HCT116 (cell line): ENCODE data around the gene CYP3A5.

Experiments
- CEBPB ChIP-seq: IDR thresholded peaks from 2 replicates; pipeline ENCODE4 v1.6.1; 2012; ENCODE audit warnings: low read depth
- CTCF ChIP-seq, 3 experiments: fragments of 200-600 bp in 1 of 3; sonication (generic) in 1 of 3; IDR thresholded peaks in 2 of 3; conservative IDR thresholded peaks in 1 of 3; 2 replicates each; pipeline ENCODE4 v1.5.1; 2012 to 2017; ENCODE audit warnings: low read depth in 2 of 3, low read length in 2 of 3, antibody characterized with exemption in 1 of 3, borderline replicate concordance in 1 of 3, control low read depth in 1 of 3, mild to moderate bottlenecking in 1 of 3, mixed read lengths in 1 of 3, mixed run types in 1 of 3, moderate library complexity in 1 of 3; ENCODE audit not compliant: insufficient read depth in 1 of 3
- EZH2 ChIP-seq: fragments of 200-600 bp; sonication (generic); IDR thresholded peaks from 2 replicates; pipeline ENCODE4 v1.6.1; 2017; ENCODE audit warnings: antibody characterized with exemption, mixed run types
- JUND ChIP-seq: IDR thresholded peaks from 2 replicates; pipeline ENCODE4 v1.6.1; 2012
- MAX ChIP-seq: IDR thresholded peaks from 2 replicates; pipeline ENCODE4 v1.6.1; 2012
- POLR2A ChIP-seq: IDR thresholded peaks from 2 replicates; pipeline ENCODE4 v1.7.0; 2011; ENCODE audit warnings: borderline replicate concordance; ENCODE audit not compliant: insufficient read depth, insufficient read length; ENCODE audit errors: extremely low read depth
- POLR2AphosphoS5 ChIP-seq: IDR thresholded peaks from 2 replicates; pipeline ENCODE4 v1.6.1; 2011; ENCODE audit warnings: mild to moderate bottlenecking, low read depth, low read length, moderate library complexity
- RAD21 ChIP-seq: IDR thresholded peaks from 2 replicates; pipeline ENCODE4 v1.6.1; 2012; ENCODE audit warnings: low read depth, mild to moderate bottlenecking
- REST ChIP-seq: IDR thresholded peaks from 2 replicates; pipeline ENCODE4 v1.6.1; 2012; ENCODE audit warnings: low read depth
- SP1 ChIP-seq: IDR thresholded peaks from 2 replicates; pipeline ENCODE4 v1.6.1; 2012; ENCODE audit warnings: low read depth
- SRF ChIP-seq: IDR thresholded peaks from 2 replicates; pipeline ENCODE4 v1.6.1; 2012; ENCODE audit warnings: low read depth
- YY1 ChIP-seq: IDR thresholded peaks from 2 replicates; pipeline ENCODE4 v1.6.1; 2011; ENCODE audit warnings: low read length, low read depth, moderate library complexity, mild to moderate bottlenecking; ENCODE audit not compliant: insufficient replicate concordance; ENCODE audit errors: extremely low read depth

- TF ChIP-seq SRF (no peak), RAD21 (no peak), CTCF (IDR thresholded peaks at IDR 0.05 in 2 of 3, conservative IDR thresholded peaks at IDR 0.05 in 1 of 3; ENCODE audit: borderline replicate concordance in 1 of 3, insufficient read depth in 1 of 3, low read depth in 2 of 3, low read length in 2 of 3) (no peak), EZH2 (no peak), MAX (no peak), POLR2A (no peak), CEBPB (no peak), JUND (no peak), YY1 (no peak), REST (no peak), POLR2AphosphoS5 (no peak), SP1 (no peak)
Measured at GRCh38 chr7:99624484-99624883, 55.3 kb downstream of the CYP3A5 start.
